Stimulated activated CD8-positive, alpha-beta memory T cell treated with anti-CD3 and anti-CD28 coated beads, Interleukin-15, amount 100 ng/mL, for 48 hours (primary cell): ENCODE results near the gene CTU1.
A peak's percentile ranks its signal among the peaks of the same experiment; 100 is the strongest.

ENCODE experiments used
- DNase-seq, 2 donors: peaks; one replicate each; pipeline ENCODE4 v3.0.0-alpha.2; 2020; ENCODE audit warnings: low read depth in 2 of 2

CTU1 gene

GRCh38 chr19:51103926-51104341 lies 4.3 kb downstream of the CTU1 start:
- no peak for DNase-seq

GRCh38 chr19:51102991-51103390 lies 5.2 kb downstream of the CTU1 start:
- DNase-seq: no peak

DNA sequence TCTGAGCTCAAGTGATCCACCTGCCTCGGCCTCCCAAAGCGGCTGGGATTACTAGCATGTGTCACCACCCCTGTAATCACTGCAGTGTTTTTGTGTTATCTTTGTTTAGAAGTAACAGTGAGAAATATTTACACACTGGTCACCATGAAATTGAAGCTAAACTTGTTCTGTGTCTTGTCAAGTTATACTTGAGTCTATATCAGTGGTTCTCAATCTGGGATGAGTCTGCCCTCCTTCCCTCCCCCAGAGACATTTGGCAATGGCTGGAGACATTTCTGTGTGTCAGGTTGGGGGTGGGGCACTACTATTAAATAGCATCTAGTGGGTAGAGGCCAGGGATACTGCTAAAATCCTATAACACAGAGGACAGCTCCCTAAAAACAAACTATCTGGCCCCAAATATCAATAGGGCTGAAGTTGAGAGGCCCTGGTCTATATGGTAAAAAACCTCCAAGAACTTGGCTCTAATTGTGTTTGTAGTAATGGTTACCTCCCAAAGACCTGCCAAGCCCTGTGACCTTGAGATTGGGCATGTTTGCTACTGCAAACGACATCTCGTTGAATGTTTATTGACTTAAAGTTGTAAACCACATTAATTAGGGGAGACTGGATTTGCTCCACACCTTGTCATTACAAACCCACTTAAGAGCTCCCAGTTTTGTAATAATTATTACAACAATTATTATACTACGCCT lies 6.9 kb downstream of the CTU1 start:
- DNase-seq: no peak

- DNase-seq: no peak
These were observed 7.6 kb downstream of the CTU1 start for GRCh38 chr19:51100601-51101000.

- DNase-seq: no peak
These were observed 9.2 kb downstream of the CTU1 start for GRCh38 chr19:51099047-51099382.

GRCh38 chr19:51098365-51099046 lies 9.7 kb downstream of the CTU1 start:
- no peak for DNase-seq

DNA sequence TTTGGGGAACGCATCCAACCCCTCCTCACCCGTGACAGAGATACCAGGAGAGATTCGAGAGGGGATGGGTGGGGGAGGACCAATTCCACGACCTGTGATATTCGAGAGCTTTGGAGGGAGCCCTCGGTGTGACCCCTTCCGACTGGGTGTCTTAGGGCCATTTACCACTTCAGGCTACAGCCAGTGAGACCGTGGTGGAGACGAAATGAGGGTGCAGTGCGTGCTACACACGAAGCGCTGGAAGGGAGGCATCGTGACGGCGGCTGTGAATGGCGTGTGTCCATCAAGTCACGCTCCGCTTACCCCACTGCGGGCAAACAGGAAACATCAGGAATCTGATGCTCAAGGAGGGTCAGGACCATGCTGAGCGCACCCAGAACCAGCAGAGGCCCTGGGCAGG lies 10.4 kb downstream of the CTU1 start:
- DNase-seq: no peak

DNA sequence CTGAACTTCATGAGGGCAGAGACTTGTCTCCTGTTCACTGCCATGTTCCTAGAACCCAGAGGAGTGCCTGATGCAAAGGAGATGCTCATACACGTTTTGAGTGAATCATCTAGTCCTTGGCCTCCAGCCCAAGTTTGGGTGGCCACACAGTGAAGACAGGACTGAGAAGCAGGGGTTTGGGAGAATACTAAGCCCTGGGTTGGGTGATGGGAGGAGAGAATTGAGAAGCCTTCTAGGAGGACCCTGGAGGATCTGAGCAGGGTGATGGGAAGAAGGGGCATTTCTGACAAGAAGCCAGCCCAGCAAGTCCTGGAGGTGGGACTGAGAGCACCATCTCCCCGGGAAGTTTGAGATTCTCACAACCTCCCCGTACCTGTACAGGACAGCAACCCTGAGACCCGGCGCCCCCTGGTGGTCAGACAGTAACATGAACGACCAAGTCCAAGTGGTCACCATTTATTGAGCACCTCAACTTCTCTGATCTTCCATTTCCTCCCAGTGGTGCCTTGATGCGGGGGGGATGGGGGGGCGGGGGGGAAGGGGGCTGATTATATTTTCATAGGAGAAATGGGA lies 11.0 kb downstream of the CTU1 start:
- DNase-seq: peak; percentile 38 to 49

- DNase-seq: no peak
These were observed 11.6 kb downstream of the CTU1 start for GRCh38 chr19:51096473-51097165.

DNA sequence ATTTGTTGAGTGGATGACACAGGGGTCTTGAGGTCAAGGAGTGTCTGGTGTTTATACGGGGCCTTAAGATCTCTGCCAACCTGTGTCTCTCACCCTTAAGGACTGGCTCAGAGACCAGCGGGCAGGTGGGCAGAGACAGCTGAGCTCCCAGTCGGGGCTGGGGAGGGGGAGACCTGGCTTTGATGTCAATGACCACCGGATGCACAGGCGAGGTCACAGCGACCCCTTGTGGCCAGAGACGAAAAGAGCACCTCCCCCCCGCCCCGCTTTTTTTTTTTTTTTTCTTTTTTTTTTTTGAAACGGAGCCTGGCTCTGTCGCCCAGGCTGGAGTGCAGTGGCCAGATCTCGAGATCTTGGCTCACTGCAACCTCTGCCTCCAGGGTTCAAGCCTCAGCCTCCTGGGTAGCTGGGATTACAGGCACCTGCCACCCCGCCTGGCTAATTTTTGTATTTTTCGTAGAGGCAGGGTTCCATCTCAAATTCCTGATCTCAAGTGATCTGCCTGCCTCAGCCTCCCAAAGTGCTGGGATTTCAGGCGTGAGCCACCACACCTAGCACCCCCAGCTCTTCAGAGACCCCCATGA lies 13.4 kb downstream of the CTU1 start:
- DNase-seq: no peak

GRCh38 chr19:51093510-51094345 lies 14.5 kb downstream of the CTU1 start:
- DNase-seq: no peak

GRCh38 chr19:51093101-51093500 lies 15.1 kb downstream of the CTU1 start:
- no peak for DNase-seq

DNA sequence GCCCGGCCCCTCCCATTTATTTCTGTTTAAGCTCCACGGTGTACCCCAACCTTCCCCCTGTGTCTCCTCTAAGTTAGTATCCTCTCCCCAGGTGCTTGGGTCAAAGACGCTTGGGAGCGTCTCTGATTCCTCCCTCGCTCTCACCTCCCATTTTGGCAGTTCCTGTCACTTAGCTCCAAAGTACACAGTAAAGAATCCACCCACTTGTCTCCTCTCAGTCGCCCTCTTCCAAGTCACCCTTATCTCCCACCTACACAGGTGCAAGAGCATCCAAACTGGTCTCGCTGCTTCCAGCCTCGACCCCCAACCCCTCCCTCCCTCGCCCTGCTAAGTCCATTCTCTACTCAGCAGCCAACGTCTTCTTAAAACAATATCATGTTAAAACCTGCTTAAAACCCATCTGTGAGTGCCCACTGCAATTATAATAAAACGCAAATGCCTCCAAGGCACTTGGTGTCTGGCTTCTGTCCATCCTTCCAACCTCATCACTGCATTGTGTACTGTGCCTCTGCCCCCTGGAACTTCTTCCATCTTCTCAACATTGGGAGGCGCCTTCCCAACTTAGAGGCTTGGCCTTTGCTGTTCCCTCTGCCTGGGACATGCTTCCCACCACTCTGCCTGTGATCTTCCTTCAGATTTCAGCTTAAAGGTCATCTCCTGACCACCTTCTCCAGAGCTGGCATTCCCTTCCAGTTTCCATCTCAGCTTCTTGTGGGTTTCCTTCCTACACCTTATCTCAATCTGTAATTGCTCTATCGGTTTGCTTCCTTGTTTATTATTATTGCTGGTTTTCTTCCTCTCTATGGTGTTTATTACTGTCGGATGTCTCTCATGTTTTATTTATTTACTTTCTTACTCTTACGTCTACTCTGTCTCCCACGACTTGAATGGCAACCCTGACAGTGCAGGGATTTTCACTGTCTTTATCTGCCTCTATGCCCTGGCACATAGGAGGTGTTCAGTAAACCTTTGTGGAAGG lies 16.0 kb downstream of the CTU1 start:
- DNase-seq: no peak

GRCh38 chr19:51091126-51091525 lies 17.1 kb downstream of the CTU1 start:
- DNase-seq: no peak

DNA sequence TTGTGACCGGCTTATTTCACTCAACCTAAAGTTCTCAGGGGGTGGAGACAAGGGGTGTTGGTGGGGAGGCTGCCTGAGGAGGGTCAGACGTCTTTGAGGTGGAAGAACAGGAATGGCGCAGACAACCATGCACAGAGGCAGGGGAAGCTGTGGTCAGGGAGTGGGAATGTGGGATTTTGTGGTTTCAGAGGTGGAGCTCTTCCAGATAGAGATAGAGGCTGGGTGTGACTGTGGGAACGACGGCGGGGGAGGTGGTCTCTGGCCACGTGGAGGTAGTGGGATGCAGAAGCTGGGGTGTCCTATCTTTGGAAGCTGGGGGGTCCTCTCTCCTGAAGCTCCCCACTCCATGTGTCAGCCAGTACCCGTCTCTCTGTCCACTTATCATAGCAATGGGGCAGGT lies 17.7 kb downstream of the CTU1 start:
- DNase-seq: no peak

GRCh38 chr19:51089786-51090185 lies 18.4 kb downstream of the CTU1 start:
- DNase-seq: no peak

- no peak for DNase-seq
These were observed 21.9 kb downstream of the CTU1 start for GRCh38 chr19:51086153-51086850.

DNA sequence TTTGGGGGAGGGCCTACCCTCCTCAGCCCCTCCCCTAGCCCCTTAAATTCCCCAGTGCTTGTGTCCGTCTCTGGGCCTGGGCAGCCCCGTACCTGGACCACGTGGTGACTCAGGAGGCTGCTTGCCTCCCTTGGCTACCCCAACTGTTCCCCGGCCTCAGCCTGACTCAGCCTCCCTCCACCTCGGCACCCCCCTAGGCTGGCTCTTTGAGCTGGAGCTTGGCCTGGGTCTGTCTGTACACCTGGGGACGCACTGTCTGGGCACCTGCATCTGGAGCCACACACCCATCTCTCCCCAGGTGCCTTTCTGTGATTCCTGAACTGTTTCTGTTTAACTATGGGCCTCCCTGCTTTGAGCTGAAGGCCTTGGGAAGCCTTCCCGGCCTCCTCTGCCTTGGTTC lies 23.7 kb downstream of the CTU1 start:
- DNase-seq: no peak

DNA sequence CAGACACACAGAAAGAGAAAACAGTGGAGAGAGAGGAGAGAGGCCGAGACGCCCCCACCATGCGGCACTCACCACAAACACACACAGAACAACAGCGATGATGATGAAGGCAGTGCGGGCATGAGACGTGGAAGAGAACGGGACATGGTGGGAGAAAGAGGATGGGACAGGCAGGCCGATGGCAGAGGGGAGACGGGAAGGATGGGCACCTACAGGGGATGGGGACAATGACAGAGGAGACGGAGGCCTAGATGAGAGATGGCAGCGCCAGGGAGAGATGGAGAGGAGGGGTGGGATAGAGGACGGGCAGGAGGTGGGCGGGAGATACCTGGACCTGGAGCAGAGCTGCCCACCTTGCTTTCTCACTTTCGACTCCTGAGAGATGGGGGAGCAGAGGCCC lies 24.4 kb downstream of the CTU1 start:
- DNase-seq: no peak

- DNase-seq: no peak
These were observed 25.0 kb downstream of the CTU1 start for GRCh38 chr19:51083181-51083580.
